GM19395 (cell line): ENCODE measurements around the gene C9orf40.
A peak's percentile ranks its signal among the peaks of the same experiment; 100 is the strongest.

Experiments used
- ATAC-seq: cut with Tn5 transposase; IDR thresholded peaks from one replicate; pipeline ENCODE4 v1.9.1; 2021; ENCODE audit warnings: mild to moderate bottlenecking, moderate library complexity; ENCODE audit not compliant: unreplicated experiment

Gene C9orf40

DNA sequence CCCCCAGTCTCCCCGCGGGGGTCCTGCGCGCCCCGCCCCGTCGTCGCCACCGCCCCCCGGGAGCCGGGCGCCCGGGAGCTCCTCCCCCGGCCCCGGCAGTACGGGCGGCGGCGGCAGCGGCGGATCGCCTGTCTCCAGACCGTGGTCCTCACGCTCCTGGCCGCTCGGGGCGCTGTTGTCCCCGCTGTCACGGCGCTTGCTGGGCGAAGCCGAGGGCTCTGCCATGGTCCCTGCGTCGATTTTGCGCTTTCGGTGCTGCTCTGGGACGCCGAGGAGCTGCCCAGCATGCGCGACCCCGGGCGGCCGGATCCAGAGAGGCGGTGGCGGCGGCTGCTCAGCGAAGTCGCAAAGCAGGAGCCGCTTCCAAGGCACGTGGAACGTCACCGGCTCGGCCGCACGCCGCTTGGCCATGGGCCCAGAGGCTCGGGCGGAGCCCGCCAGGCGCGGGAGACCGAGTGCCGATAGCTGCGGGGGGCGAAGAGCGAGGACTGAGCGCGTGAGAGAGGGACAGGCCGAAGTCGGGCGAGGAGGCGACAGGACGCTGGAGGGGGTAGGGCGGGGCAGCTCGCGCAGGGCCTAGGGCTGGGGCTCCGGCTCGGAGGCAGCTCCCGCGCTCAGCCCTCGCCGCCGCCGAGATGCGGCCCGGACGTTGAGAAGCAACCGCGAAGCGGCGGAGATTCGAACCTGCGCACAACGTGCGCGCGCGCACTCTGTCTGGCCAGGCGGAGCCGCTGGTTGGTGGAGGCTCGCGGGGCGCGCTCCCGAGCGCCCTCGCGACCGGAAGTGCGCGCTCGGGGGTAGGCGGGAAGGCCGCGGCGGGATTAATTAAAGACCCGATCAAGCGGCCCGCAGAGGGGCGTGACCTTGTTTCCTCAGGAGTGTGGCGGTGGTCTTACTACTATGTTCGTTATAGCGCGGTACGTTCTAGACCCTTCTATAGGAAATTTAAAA is at the start of gene C9orf40:
Gene C9orf40 (minus strand): TSS at position 712 of the 951 bp plus-strand sequence. CDS start 301 bp downstream, at position 411.
- ATAC-seq = peak; percentile 88

GRCh38 chr9:75001719-75002421 is 49.2 kb upstream of the C9orf40 start:
- peak; percentile 90 for ATAC-seq

- ATAC-seq = peak; percentile 82
Observed at GRCh38 chr9:75000835-75001234, 48.1 kb upstream of the C9orf40 start.

- ATAC-seq = no peak
Observed at GRCh38 chr9:74985041-74985440, 32.3 kb upstream of the C9orf40 start.

GRCh38 chr9:74983709-74984108 is 31.0 kb upstream of the C9orf40 start:
- no peak for ATAC-seq

GRCh38 chr9:74979844-74980243 is 27.1 kb upstream of the C9orf40 start:
- ATAC-seq = no peak

GRCh38 chr9:74977287-74977686 is 24.6 kb upstream of the C9orf40 start:
- no peak for ATAC-seq

GRCh38 chr9:74975538-74975937 is 22.8 kb upstream of the C9orf40 start:
- no peak for ATAC-seq

GRCh38 chr9:74974558-74974957 is 21.8 kb upstream of the C9orf40 start:
- ATAC-seq = no peak

- no peak for ATAC-seq
Observed at GRCh38 chr9:74973714-74974113, 21.0 kb upstream of the C9orf40 start.

DNA sequence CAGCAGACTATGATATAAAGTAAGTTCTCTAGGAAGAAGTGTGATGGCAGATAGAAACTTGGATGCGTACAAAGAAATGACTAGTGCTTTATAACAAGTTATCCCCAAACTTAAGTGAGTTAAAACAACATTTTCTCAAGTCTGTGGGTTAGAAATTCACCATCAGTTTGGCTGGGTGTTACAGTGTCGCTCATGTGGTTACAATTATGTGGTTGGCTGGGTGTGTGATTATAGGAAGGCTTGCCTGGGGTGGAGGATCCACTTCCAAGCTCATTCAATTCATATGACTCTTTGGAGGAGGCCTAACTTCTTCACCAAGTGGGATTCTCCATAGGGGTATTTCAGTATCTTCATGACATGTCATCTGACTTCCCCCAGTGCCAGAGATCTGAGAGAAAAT is 10.3 kb upstream of the C9orf40 start:
- no peak for ATAC-seq

GRCh38 chr9:74961496-74961895 is 8.8 kb upstream of the C9orf40 start:
- ATAC-seq = no peak

- ATAC-seq = no peak
Observed at GRCh38 chr9:74960561-74960960, 7.8 kb upstream of the C9orf40 start.

DNA sequence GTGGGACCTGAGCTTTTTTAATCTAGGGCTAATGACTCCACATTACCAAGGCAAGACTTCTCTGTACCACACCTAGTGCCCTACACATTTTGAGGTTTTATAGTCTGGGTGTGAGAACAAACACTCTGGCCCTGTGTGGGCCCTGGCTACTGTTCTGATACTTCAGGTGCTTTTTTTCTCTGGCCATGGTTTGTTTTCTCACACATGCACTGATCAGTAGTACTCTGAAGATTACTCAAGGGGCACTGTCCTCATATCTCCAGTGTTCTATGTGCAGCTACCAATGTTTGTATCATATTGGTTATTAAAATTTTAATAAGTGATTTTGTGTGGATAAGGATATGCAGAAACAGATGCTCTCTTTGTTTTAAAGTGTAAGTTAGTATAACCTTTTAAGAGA is 5.9 kb upstream of the C9orf40 start:
- ATAC-seq = no peak

DNA sequence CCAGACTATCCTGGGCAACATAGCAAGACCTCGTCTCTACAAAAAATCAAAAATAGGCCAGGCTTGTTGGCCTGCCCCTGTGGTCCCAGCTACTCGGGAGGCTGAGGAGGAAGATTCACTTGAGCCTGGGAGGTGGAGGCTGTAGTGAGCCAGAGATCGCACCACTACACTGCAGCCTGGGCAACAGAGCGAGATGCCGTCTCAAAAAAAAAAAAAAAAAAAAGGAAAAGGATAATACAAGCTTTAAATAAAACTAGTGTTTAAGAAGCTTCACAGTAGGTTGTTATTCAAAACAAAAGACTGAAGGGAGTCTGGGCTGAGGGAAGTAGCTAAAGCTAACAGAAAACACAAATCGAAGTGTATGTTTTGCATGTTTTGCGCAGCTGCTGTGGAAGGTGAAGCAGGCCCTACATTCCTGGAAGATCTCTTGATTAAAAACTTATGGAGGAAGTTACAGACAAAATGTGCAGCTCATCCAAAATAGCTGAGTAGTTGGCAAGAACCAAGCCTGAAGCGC is 581 bp upstream of the C9orf40 start:
- ATAC-seq = peak; percentile 7

GRCh38 chr9:74951725-74952151 is 974 bp downstream of the C9orf40 start:
- ATAC-seq = peak; percentile 44

DNA sequence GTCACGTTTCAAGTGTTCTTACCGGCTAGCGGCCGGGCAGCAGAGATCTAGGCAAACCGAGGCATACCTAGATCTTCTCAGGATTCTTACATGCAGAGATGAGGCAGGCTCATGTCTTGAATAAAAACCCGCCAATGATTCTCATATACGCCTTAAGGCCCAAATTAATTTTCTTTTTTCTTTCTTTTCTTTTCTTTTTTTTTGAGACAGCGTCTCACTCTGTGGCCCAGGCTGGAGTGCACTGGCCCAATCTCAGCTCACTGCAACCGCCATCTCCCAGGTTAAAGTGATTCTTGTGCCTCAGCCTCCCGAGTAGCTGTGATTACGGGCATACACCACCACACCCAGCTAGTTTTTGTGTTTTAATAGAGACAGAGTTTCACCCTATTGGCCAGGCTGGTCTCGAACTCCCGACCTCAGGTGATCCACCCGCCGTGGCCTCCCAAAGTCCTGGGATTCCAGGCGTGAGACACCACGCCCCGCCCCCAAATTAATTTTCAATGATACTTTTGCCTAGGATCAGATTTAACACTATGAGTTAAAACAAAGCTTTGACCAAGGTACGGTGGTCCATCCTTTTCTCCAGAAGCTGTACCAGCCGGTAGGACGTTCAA is 1.5 kb downstream of the C9orf40 start:
- ATAC-seq = no peak

GRCh38 chr9:74949859-74950855 is 2.6 kb downstream of the C9orf40 start:
- no peak for ATAC-seq

DNA sequence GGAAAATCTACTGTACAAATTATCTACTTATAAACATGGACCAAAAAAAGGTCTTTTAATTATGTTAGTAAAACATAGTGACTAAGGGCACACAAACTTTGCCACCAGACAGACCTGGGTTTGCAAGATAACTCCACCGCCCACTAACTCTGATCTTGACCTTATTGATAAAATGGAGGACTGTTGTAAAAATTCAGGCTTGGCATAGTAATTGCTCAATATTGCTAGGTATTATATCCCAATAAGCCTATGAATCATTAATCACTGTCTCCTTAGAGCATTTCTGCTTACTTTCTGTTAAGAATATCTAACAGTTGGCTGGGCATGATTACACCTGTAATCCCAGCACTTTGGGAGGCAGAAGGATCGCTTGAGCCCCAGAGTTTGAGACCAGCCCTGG is 3.8 kb downstream of the C9orf40 start:
- ATAC-seq = no peak

GRCh38 chr9:74946686-74947085 is 6.0 kb downstream of the C9orf40 start:
- no peak for ATAC-seq
